Dermis blood vessel endothelial cell (primary cell): Measurements from ENCODE around the gene DENND4A. TPM values are rescaled to one million over a fixed set of nuclear protein-coding genes. Genes with fewer than 3 reads are reported as not detected.

Experiments used
- DNase-seq: peaks from one replicate; pipeline ENCODE4 v3.0.0; 2010
- total RNA-seq: library from RNA; depleted of rRNA; stranded (reverse); fragments of >200 nt; gene quantifications from 2 replicates; pipeline ENCODE4 v1.2.3, GENCODE V29; 2014

DENND4A gene
- 27.6 and 41.5 TPM in 2 replicates for total RNA-seq

DNA sequence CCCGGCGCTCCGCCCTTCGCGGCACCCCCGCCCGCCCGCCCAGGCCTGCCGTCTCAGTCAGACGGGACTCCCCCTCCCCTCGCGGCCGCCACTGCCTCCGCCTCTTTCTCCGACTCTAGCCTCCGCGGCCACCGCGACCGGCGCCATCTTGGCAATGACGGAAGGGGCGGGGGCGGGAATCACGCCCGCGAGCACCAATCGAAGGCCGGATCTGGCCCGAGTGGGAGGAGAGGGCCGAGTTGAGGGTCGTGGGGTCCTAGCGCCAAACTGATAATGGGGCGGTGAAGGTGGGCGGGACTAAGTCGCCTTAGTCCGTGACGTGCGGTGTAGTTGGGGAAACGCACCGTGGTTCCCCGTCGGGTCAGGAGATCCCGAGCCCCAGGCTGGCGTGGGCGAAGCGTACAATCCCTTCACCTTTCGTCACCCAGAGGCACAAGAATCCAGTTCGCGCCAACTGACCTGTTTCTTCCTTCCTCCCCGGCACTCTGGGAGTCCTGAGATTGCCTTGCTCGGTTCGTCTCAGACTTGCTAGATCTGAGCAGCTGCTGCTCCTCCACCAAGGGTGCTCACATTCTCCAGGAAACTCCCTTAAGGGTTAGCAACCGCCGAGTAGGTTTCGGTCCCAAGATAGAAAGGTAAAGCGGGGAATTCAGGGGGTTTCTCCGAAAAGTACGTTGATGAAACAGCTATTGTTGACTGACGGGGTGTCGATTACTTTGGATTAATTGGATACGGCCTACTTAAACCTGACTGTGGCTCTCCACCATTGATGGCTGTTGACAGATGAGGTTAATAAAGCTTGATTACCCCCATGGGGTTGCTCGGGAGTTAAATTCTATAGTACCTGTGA lies at the start of gene DENND4A:
DENND4A (minus strand) TSS at position 156 of the 850 bp plus-strand sequence. CDS start 35,843 bp downstream, outside the sequence.
- DNase-seq: peak; percentile 99

DNA sequence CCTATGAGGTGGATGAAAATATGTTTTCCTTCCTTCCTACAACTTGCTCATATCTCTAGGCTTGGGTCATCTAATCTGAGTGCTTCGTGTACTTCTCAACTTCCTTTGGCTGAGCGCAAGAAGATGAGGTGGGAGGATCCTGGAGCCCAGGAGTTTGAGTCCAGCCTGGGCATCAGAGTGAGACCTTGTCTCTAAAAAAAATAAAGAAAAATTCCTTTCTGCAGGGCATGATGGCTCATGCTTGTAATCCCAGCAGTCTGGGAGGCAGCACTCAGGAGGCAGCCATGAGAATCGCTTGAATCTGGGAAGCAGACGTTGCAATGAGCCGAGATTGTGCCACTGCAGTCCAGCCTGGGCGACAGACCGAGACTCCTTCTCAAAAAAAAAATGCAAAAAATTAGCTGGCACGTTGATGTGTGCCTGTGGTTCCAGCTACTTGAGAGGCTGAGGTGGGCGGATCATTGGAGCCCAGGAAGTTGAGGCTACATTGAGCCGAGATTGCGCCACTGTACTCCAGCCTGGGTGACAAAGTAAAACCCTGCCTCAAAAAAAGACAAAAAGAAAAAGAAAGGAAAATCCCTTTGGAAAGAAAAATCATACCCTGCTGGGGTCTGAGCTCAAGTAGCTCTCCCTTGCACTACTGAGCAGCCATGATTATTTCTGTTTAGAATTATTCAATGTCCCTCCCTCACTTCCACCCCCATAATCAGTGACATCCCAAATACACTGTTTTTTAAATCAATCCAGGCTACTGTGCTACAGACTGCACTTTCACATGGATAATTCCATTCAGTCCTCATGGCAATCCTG lies 49.2 kb upstream of the DENND4A start:
- peak; percentile 78 for DNase-seq

DNA sequence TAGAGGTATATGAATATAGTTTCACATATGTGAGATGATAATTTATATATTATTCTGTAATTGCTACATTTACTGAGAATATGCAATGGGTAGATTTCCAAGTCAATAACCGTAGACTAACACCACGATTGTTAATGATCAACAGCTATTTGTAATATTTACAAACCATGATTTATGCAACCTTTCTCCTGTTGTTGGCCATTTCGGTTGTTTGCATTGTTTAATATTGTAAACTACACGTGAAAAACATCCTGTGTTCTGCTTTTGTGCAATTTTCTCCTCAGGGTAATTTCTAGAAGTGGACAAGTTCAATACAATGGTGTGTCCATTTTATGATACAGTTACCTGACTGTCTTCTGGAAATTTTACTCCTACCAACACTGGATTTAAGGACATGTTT lies 47.9 kb upstream of the DENND4A start:
- no peak for DNase-seq

DNA sequence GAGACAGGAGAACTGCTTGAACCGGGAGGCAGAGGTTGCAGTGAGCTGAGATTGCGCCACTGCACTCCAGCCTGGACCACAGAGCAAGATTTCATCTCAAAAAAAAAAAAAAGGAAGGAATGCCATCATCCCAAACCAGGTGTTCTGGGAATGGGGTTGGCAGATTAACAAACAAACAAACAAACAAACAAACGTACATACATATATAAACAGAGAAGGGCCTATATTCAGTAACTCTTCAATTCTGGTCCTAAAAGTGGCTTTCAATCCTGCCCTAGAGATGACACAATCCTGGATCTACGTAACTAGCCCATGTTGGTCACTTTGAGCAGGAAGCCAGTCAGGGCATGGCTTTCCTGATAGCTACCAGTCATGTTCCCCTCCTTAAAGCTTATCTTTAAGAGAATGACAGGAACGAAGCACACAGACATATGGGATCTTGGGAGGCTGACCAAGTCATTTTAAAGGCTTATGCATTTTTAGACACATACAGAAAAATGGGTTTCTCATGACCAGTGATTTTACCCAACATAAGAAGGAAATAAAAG lies 47.3 kb upstream of the DENND4A start:
- DNase-seq: peak; percentile 46

DNA sequence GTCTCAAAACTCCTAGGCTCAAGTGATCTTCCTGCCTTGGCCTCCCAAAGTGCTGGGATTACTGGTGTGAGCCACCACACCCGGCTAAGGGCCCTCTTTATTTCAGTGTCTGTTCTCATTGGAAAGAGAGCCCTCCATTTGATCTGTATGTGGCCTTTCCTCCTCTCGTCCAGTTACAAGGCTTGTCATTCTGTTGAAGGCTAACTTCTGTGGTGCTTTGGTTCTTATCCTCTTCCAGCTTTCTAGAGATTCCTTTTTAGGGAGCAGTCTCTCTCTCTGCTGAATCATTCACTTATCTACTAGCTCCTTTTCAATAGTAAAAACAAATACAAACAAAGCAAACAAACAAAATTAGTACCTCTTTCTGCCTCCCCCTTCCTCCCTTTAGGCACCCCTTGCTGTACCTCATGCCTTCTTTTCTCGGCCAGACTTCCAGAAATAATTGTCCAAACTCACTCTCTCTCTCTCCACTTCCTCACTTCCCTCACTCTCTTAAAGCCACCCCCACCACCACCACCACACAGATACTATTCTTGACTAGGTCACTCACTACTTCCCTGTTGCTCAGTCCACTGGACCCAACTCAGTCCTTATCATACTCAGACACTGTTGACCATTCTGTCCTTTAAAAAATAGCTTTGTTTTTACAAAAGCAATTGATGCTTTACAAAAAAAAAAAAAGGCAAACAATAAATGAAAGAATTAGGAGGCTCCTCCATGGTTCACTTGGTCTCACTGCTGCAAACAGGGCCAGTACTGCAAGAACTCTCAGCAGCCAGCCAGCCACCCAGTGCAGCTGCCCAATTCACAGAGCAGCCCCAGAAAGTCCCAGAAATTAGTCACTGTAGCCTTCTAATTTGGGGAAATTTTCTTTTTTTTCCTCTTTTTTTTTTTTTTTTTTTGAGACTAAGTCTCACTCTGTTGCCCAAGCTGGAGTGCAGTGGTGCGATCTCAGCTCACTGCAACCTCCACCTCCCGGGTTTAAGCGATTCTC lies 45.5 kb upstream of the DENND4A start:
- DNase-seq: no peak

DNA sequence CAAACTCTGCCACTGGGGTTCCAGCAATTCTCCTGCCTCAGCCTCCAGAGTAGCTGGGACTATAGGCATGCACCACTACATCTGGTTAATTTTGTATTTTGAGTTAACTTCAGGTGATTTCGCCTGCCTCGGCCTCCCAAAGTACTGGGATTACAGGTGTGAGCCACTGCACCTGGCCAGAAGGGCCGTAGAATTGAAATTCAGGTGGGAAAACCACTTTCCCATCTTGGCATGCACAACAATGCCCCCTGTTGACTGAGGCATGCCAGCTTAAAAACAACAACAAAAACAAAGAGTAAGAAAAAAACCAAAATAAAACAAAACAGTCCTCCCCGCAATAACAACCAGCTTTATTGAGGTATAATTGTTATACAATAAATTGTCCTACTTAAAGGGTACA lies 44.6 kb upstream of the DENND4A start:
- DNase-seq: no peak

DNA sequence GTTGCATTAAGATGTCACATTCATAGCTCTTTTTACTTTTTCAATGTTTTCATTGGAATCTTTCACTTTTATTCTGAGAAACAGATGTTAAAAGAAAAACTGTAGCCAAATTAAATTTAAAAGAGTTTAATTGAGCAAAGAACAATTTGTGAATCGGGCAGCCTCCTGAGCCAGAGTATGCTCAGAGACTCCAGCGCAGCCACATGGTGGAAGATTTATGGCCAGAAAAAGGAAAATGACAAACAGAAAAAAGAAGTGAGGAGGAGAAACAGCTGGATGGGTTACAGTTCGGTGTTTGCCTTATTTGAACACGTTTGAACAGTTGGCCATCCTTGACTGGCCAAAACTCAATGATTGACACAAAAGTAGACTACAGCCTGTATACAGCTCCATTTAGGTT lies 43.4 kb upstream of the DENND4A start:
- no peak for DNase-seq

DNA sequence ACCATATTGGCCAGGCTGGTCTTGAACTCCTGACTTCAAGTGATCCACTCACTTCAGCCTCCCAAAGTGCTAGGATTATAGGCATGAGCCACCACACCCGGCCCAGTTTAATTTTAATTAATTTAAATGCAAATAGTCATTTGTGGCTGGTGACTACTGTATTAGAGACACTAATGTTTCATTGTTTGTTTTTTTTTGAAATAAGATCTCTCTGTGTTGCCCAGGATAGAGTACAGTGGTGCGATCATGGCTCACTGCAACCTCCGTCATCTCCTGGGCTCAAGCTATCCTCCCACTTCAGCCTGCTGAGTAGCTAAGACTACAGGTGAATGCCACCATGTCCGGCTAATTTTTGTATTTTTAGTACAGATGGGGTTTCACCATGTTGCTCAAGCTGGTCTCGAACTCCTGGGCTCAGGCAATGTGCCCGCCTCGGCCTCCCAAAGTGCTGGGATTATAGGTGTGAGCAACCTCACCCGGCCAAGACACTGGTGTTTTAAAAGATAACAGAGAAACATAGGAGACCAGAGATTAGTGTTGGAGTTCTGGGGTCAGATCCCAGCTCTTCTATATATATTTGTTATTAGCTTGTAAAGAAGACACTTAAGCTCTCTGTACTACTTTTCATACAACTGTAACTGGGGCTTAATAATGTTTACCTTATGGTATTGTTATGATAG lies 42.6 kb upstream of the DENND4A start:
- DNase-seq: no peak

DNA sequence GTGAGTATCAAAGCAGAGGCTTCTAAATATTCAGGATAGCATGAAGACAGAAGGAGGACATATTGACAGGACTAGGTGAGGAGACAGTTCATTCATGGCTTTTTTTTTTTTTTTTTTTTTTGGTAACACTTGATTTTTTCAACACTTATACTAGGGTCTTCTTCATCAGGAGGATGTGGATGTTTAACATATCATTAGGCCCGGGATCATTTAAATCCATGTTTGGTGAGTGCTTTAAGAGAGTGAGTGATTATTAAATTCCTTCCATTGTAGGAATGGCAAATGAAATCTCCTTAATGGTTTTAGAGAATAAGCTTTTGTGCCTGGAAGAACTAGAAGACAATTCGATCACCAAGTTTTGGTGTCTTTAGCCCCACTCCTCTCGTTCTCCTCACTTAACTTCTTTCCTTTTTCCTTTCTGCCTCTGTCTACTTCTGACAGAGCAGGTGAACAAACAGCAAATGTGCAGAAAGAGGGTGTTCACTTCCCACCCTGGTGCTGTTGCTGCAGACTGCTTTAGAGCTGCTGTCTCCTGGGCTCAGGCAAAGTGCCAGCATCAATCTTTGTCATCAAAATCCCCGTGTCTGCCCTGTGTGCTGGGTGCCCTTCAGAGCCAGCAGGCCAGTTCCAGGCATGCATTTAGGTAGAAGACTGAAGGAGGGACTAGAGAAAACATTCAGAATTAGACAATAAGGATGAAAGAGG lies 41.6 kb upstream of the DENND4A start:
- DNase-seq: peak; percentile 49

DNA sequence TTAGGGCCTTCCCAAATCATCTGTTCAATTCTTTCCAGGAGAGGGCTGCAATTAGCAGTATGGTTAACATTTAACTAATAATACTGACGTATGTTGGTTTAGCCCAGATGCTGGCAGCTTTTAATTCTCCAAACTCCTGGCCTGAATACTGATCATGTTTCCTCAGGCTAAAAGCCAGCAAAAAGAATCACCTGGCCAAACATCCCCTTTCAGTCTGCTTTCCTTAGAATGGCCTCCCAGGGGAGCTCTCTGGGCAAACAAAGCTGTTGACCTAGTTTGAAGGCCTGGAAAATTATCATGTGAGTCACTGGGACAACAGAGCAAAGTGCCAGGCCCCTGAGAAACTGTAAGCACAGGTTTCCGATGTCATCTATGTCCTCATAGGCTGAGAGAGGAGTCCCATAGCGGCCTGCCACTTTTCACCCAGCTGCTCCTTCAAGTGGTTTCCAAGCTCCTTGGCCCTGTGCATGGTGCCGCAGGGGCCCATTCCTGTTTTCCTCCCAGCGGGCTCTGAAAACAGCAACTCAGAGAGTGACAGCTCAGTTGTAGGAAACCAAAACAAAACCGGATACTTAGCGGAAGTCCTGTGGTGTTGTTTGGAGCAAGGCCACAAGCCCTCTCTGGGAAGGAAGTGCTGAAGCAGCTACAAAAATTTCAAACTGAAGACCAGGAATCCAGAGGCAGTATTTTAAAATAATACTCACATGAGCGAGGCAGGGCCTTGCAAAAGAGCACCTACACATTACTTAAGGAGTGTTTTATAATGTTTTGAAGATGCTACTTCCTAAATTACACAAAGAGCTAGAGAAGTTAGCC lies 40.7 kb upstream of the DENND4A start:
- peak; percentile 99 for DNase-seq

DNA sequence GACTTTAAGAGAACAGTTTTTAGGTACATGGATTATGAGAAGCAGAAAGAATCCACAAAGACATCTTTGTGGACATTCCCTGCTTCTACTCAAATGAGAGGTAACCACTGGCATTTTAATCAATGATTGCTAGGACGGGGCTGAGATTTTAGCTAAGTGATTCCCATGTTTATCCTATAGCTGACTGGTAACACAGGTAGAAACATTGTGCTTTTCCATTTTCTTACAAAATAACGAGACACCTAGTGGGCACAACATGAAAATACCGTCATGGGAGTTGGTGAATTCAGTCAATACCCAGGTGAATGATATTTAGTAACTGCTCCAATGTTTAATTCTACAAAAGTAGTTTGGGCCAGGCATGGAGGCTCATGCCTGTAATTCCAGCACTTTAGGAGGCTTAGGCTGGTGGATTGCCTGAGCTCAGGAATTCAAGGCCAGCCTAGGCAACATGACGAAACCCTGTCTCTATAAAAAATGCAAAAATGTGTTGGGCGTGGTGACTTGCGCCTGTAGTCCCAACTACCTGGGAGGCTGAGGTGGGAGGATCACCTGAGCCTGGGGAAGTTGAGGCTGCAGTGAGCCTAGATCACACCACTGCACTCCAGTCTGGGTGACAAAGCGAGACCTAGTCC lies 37.2 kb upstream of the DENND4A start:
- peak; percentile 68 for DNase-seq

DNA sequence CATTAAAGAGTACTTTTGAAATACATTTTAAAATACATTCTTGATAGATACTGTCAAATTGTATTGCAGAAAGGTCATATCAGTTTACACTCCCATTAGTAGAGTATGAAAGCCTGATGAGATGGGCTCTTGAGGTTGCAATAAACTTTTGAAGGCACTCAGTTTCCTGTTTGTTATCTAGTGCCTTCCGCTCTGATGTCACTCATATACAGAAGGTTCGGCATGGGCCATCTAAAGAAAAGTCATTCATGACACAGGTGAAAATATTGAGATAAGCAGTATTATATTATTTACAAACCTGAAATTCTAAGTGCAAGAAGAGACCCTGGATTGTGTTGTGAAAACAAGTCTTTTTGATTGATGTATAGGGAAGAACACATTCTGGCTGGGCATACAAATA lies 36.5 kb upstream of the DENND4A start:
- no peak for DNase-seq

DNA sequence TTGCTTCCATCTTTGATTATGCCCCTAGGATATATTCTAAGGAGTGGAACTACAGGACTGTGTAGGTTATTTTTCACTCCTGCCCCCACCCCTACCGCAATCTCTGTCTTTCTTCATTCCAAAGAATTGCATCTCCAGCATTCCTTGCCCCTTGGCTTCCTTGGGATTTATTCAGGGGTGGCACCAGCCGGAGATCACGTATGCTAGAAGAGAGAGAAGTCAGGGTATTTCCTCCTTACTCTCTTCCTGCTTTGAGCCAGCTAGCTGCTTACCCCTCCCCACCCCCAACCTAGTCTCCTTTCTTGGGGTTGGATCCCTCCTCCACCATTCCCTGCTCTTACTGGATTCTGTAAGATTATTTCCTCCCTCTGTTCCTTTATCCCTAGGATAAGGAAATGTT lies 35.0 kb upstream of the DENND4A start:
- DNase-seq: no peak

DNA sequence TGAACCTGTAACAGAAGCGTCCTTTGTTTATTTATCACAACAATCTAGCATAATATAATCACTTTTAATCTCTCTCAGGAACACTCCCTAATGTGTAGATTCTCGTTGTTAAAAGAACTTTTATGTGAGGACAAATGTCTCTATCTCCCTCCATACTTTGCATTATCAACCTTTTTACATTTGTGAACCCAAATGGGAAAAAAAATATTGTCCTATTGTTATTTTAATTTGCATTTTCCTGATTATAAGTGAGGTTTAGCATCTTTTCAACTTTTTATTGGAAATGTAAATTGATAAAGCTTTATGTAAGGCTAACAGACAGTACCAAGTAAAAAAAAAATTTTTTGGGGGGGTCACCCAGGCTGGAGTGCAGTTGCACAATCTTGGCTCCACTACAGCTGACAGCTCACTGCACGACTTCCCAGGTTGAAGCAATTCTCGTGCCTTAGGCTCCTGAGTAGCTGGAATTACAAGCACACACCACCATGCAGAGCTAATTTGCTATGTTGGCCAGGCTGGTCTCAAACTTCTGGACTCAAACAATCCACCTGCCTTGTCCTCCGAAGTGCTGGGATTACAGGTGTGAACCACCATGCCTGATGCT lies 33.0 kb upstream of the DENND4A start:
- no peak for DNase-seq

DNA sequence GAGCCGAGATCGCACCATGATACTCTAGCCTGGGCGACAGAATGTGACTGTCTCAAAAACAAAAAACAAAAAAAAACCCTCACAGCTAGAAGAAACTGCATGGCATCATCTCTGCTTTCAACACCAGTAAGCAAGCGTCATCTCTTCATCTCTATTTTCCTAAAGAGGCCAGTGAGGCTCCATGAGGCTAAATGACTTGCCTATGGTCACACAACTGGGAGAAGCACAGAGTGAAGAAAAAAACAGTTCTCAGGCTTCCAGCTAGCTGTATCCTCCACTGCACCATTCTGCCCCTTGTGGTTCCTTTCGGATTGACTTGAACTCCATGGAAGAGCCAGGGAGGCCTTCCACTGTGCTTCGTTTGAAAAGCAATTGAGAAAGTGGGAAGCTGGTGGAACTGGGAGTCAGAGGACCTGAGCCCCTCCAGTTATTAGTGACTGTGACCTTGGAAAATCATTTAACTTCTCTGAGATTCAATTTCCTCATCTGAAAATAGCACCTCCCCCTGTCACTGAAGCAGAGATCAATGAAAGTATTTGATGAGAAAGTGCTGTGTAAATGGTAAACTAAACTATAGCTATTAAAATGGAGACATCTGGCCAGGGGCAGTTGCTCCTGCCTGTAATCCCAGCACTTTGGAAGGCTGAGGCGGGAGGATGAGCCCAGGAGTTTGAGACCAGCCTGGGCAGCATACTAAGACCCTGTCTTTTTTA lies 32.1 kb upstream of the DENND4A start:
- peak; percentile 89 for DNase-seq

DNA sequence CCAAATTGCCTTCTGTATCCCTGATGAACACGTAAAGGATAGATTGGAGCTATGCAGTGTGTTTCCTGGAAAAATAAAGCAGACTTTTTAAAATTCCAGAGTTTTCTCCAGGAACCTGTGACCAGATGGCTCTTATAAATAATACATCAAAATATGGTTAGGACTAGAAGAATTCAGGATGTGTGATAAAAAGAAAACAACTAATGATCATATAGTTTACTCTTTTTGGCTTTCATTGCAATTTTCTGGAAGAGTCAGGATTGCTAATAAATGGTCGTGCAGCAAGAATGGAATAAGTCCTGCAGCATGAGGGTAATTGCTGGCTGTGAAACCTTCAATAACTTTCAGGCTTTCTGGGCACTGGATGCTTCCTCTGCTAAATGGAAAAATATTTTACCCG lies 30.2 kb upstream of the DENND4A start:
- DNase-seq: no peak

DNA sequence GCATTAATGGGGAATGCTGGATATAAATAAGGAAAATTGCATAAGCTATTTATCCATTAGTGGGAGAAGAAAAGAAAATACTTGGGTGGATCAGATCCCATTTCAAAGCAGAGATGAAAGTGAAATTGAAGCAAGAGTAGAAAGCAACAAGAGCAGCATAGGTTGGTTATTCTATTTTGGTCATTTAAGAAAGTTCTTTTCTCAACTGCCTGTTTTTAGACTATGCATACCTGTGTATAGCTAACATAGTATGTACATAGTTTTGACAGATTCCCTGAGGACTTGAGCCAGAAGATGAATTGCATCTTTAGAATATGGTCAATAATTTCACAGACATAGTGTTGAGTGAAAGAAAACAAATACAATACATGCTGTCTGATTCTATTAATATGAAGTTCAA lies 29.0 kb upstream of the DENND4A start:
- DNase-seq: no peak

DNA sequence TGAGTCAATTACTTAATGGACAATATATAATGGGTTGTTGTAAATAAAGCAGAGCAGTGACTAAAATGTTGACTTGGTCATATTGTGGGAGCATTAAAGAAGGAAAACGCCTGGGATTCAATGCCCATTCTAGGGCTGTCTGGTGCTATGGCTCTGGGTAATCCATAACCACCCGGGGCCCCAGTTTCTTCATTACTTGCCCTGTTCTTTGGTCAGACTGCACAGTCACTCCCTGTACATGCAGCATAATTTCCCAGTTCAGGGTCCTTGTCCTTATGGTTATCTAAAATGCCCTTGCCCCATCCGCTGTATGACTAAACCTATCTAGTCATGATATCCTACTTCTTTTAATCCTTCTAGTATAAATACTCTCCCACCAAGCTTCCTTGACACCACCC lies 27.5 kb upstream of the DENND4A start:
- peak; percentile 50 for DNase-seq
